ENCODE measurements around the gene PKN1. TPM values are rescaled to one million over a fixed set of nuclear protein-coding genes. Genes with fewer than 3 reads are reported as not detected.
A peak's percentile ranks its signal among the peaks of the same experiment; 100 is the strongest.

Gene PKN1
- total and polyA plus RNA-seq, 7 experiments from 2014 or later: 47.2 to 211 (median 198) TPM

- no peaks in the 10 kb centered on the region for H3K9me3 ChIP-seq (ENCODE audit: control insufficient read depth in 2 of 3, low read length in 3 of 3)
- Mint-ChIP-seq H3K4me3 (peak overlapping the region; percentile 61 to 84 (median 80)), H3K27ac (peak overlapping the region; percentile 73 to 97 (median 89)), H3K36me3 (peaks cover 0 to 6% (median 0%) of the 10 kb centered on the region in 5 donors), H3K9me3 (peaks cover 0 to 1% (median 0%) of the 10 kb centered on the region in 11 donors), H3K27me3 (peaks cover 0 to 14% (median 0%) of the 10 kb centered on the region in 5 donors), H3K4me1 (peaks cover 14 to 57% (median 42%) of the 10 kb centered on the region in 7 donors)
- ATAC-seq (peak; percentile 66), DNase-seq (peak in 8 of 9 donors; percentile 39 to 74 (median 60))
- peak overlapping the region; percentile 88 for H3K27ac ChIP-seq (ENCODE audit: low read depth, low read length)
- H3K4me1 ChIP-seq (ENCODE audit: control insufficient read depth in 2 of 2, insufficient read depth in 2 of 2, low read length in 2 of 2): peaks cover 24 to 28% of the 10 kb centered on the region in 2 donors
- POLR2A ChIA-PET: interaction anchor here (0.5 to 1.0 kb wide), 6 partner anchors 14 to 297 kb away, joined by 3 to 5 read pairs (median 3); partner anchors contain the start of gene DDX39A
- CTCF ChIA-PET: no interaction called here
- no peaks in the 10 kb centered on the region for H3K27me3 ChIP-seq (ENCODE audit: control insufficient read depth in 2 of 2, insufficient read depth in 2 of 2, low read length in 2 of 2)
- no peaks in the 10 kb centered on the region for H3K36me3 ChIP-seq (ENCODE audit: control insufficient read depth in 2 of 3, insufficient read depth in 3 of 3, low read length in 3 of 3)
- H3K4me3 ChIP-seq (ENCODE audit: low read length): peak overlapping the region; percentile 67
- intact Hi-C loops (cut with micrococcal nuclease): loop anchor here (2.0 to 5.0 kb wide), 5 partner anchors 53 to 453 kb away; partner anchors contain the start of genes NDUFB7 (in 1 of the 2) and OR7A17 (in 1 of the 2)
Observed at GRCh38 chr19:14433554-14434501, 722 bp downstream of the PKN1 start.

GRCh38 chr19:14434543-14435319 is 1.6 kb downstream of the PKN1 start:
- CTCF ChIA-PET: interaction anchor here (1.1 kb wide), 1 partner anchor 46 kb away, joined by 5 read pairs; no protein-coding TSS in a partner anchor
- ATAC-seq: peak; percentile 77
- H3K27ac Mint-ChIP-seq: peak overlapping the region; percentile 79 to 97 (median 89)
- H3K4me1 Mint-ChIP-seq: peaks cover 21 to 64% (median 49%) of the 10 kb centered on the region in 7 donors
- H3K36me3 Mint-ChIP-seq: peaks cover 0 to 9% (median 0%) of the 10 kb centered on the region in 5 donors
- peaks cover 0 to 11% (median 0%) of the 10 kb centered on the region in 5 donors for H3K27me3 Mint-ChIP-seq
- Histone ChIP-seq H3K27ac (ENCODE audit: low read depth, low read length) (peak overlapping the region; percentile 88), H3K27me3 (ENCODE audit: control insufficient read depth in 2 of 2, insufficient read depth in 2 of 2, low read length in 2 of 2) (no peaks in the 10 kb centered on the region), H3K4me1 (ENCODE audit: control insufficient read depth in 2 of 2, insufficient read depth in 2 of 2, low read length in 2 of 2) (peaks cover 33 to 37% of the 10 kb centered on the region in 2 donors), H3K4me3 (ENCODE audit: low read length) (peak overlapping the region; percentile 67), H3K9me3 (ENCODE audit: control insufficient read depth in 2 of 3, low read length in 3 of 3) (no peaks in the 10 kb centered on the region), H3K36me3 (ENCODE audit: control insufficient read depth in 2 of 3, insufficient read depth in 3 of 3, low read length in 3 of 3) (no peaks in the 10 kb centered on the region)
- DNase-seq: peak in 2 of 9 donors; percentile 32 to 45
- POLR2A ChIA-PET: interaction anchor here (0.6 to 0.8 kb wide), 3 partner anchors 22 to 284 kb away, joined by 3 to 4 read pairs (median 3); no protein-coding TSS in a partner anchor
- peak overlapping the region; percentile 61 to 84 (median 80) for H3K4me3 Mint-ChIP-seq
- intact Hi-C loops (cut with micrococcal nuclease): loop anchor here in 1 of 2 donors (5.0 kb wide), 4 partner anchors 118 to 453 kb away; partner anchors contain the start of genes NDUFB7 and OR7A17
- H3K9me3 Mint-ChIP-seq: peaks cover 0 to 1% (median 0%) of the 10 kb centered on the region in 11 donors

- POLR2A ChIA-PET: interaction anchor here (0.6 to 7.0 kb wide), 5 partner anchors 16 to 339 kb away, joined by 3 to 37 read pairs (median 3); partner anchors contain the start of gene DDX39A
- H3K4me3 Mint-ChIP-seq: peak overlapping the region; percentile 7 to 84 (median 65)
- peaks cover 0 to 7% (median 0%) of the 10 kb centered on the region in 5 donors for H3K27me3 Mint-ChIP-seq
- H3K36me3 Mint-ChIP-seq: peaks cover 0 to 13% (median 6%) of the 10 kb centered on the region in 5 donors
- peaks cover 29 to 71% (median 54%) of the 10 kb centered on the region in 7 donors for H3K4me1 Mint-ChIP-seq
- Histone ChIP-seq H3K4me1 (ENCODE audit: control insufficient read depth in 2 of 2, insufficient read depth in 2 of 2, low read length in 2 of 2) (peaks cover 37 to 39% of the 10 kb centered on the region in 2 donors), H3K9me3 (ENCODE audit: control insufficient read depth in 2 of 3, low read length in 3 of 3) (no peaks in the 10 kb centered on the region), H3K27ac (ENCODE audit: low read depth, low read length) (peak overlapping the region; percentile 12), H3K27me3 (ENCODE audit: control insufficient read depth in 2 of 2, insufficient read depth in 2 of 2, low read length in 2 of 2) (no peaks in the 10 kb centered on the region), H3K4me3 (ENCODE audit: low read length) (no peak overlapping the region), H3K36me3 (ENCODE audit: control insufficient read depth in 2 of 3, insufficient read depth in 3 of 3, low read length in 3 of 3) (no peaks in the 10 kb centered on the region)
- DNase-seq: no peak
- ATAC-seq: no peak
- peak overlapping the region; percentile 73 to 96 (median 81) for H3K27ac Mint-ChIP-seq
- H3K9me3 Mint-ChIP-seq: no peaks in the 10 kb centered on the region
- CTCF ChIA-PET: interaction anchor here (0.6 to 1.7 kb wide), 3 partner anchors 14 to 49 kb away, joined by 3 to 5 read pairs (median 4); no protein-coding TSS in a partner anchor
- intact Hi-C loops (cut with micrococcal nuclease): no loop called here
Observed at GRCh38 chr19:14435320-14436050, 2.4 kb downstream of the PKN1 start.

- Mint-ChIP-seq H3K27me3 (no peaks in the 10 kb centered on the region), H3K27ac (peak overlapping the region in 8 of 9 donors; percentile 28 to 96 (median 70)), H3K4me3 (peak overlapping the region in 9 of 10 donors; percentile 15 to 58 (median 34)), H3K4me1 (peaks cover 31 to 72% (median 50%) of the 10 kb centered on the region in 7 donors), H3K9me3 (no peaks in the 10 kb centered on the region), H3K36me3 (peaks cover 0 to 19% (median 10%) of the 10 kb centered on the region in 5 donors)
- DNase-seq: no peak
- Histone ChIP-seq H3K27me3 (ENCODE audit: control insufficient read depth in 2 of 2, insufficient read depth in 2 of 2, low read length in 2 of 2) (no peaks in the 10 kb centered on the region), H3K4me1 (ENCODE audit: control insufficient read depth in 2 of 2, insufficient read depth in 2 of 2, low read length in 2 of 2) (peaks cover 41 to 42% of the 10 kb centered on the region in 2 donors), H3K4me3 (ENCODE audit: low read length) (no peak overlapping the region), H3K9me3 (ENCODE audit: control insufficient read depth in 2 of 3, low read length in 3 of 3) (no peaks in the 10 kb centered on the region), H3K36me3 (ENCODE audit: control insufficient read depth in 2 of 3, insufficient read depth in 3 of 3, low read length in 3 of 3) (peaks cover 0 to 13% (median 8%) of the 10 kb centered on the region in 3 experiments), H3K27ac (ENCODE audit: low read depth, low read length) (peak overlapping the region; percentile 26)
- intact Hi-C loops (cut with micrococcal nuclease): no loop called here
- no peak for ATAC-seq
- ChIA-PET POLR2A (interaction anchor here (0.5 to 7.0 kb wide), 6 partner anchors 19 to 209 kb away, joined by 3 to 37 read pairs (median 4); partner anchors contain the start of gene DDX39A), CTCF (interaction anchor here (0.7 to 1.2 kb wide), 3 partner anchors 9 to 68 kb away, joined by 3 to 4 read pairs (median 3); no protein-coding TSS in a partner anchor)
Observed at GRCh38 chr19:14437578-14438140, 4.6 kb downstream of the PKN1 start.

- Mint-ChIP-seq H3K9me3 (no peaks in the 10 kb centered on the region), H3K4me1 (peaks cover 31 to 77% (median 56%) of the 10 kb centered on the region in 7 donors), H3K4me3 (peak overlapping the region; percentile 45 to 99 (median 83)), H3K36me3 (peaks cover 0 to 31% (median 11%) of the 10 kb centered on the region in 5 donors), H3K27ac (peak overlapping the region; percentile 82 to 96 (median 88)), H3K27me3 (no peaks in the 10 kb centered on the region)
- ATAC-seq (no peak), DNase-seq (no peak)
- no peaks in the 10 kb centered on the region for H3K27me3 ChIP-seq (ENCODE audit: control insufficient read depth in 2 of 2, insufficient read depth in 2 of 2, low read length in 2 of 2)
- ChIA-PET CTCF (interaction anchor here (0.7 kb wide), 1 partner anchor 1656 kb away, joined by 4 read pairs; no protein-coding TSS in a partner anchor), POLR2A (interaction anchor here (0.5 to 7.0 kb wide), 5 partner anchors 20 to 433 kb away, joined by 3 to 37 read pairs (median 3); partner anchors contain the start of genes DDX39A and RFX1)
- H3K36me3 ChIP-seq (ENCODE audit: control insufficient read depth in 2 of 3, insufficient read depth in 3 of 3, low read length in 3 of 3): peaks cover 8 to 27% (median 14%) of the 10 kb centered on the region in 3 experiments
- H3K9me3 ChIP-seq (ENCODE audit: control insufficient read depth in 2 of 3, low read length in 3 of 3): no peaks in the 10 kb centered on the region
- no peak overlapping the region for H3K4me3 ChIP-seq (ENCODE audit: low read length)
- intact Hi-C loops (cut with micrococcal nuclease): no loop called here
- H3K27ac ChIP-seq (ENCODE audit: low read depth, low read length): peak overlapping the region; percentile 41
- peaks cover 38 to 39% of the 10 kb centered on the region in 2 donors for H3K4me1 ChIP-seq (ENCODE audit: control insufficient read depth in 2 of 2, insufficient read depth in 2 of 2, low read length in 2 of 2)
Observed at GRCh38 chr19:14439014-14439413, 5.9 kb downstream of the PKN1 start.
